ENCODE data around the gene LMBRD2. TPM values are rescaled to one million over a fixed set of nuclear protein-coding genes. Genes with fewer than 3 reads are reported as not detected.

The LMBRD2 gene
- total and polyA plus RNA-seq, 7 experiments from 2014 or later, result 4.1 to 17.1 (median 7.9) TPM

DNA sequence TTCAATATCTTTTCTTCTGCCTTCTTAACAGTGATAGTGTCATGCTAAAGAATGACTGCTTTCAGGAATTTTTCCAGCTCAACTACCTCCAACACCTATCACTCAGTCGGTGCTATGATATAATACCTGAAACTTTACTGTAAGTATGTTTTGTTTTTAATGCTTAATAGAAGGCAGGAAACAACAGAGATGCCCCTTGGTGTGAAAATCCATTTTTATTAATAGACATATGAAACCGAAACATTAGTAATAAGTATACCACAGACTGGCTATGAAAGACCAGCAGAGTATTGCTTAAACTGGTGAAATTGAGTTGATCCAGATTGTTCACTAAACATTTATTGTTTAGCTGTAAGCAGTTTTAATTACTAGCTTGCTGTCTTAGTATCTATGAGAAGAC is 25.5 kb upstream of the LMBRD2 start:
- CTCF ChIA-PET, result interaction anchor here (0.5 kb wide), 1 partner anchor 1247 kb away, joined by 3 read pairs; no protein-coding TSS in a partner anchor

DNA sequence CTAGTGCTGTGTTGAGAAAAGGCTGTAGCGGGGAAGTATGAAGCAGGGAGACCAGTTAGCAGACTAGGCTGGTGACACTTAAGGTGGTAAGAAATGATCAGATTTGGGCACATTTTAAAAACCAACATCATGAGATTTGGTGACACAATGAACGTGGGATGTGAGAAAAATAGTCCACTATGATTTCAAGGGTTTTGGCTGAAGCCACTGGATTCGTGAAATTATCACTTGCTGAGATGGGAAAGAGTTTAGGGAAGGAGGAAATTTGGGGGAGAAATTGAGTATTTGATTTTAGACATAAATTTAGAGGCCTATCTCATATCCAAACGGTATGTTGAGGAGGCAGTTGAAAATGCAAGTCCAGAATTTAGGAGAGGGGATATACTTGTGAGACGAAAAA is 23.4 kb upstream of the LMBRD2 start:
- Histone ChIP-seq H3K27me3 (ENCODE audit: control insufficient read depth in 2 of 2, insufficient read depth in 2 of 2, low read length in 2 of 2) (no peaks in the 10 kb centered on the region), H3K4me1 (ENCODE audit: control insufficient read depth in 2 of 2, insufficient read depth in 2 of 2, low read length in 2 of 2) (no peaks in the 10 kb centered on the region), H3K27ac (ENCODE audit: low read depth, low read length) (no peak overlapping the region), H3K9me3 (ENCODE audit: control insufficient read depth in 2 of 3, low read length in 3 of 3) (no peaks in the 10 kb centered on the region), H3K4me3 (ENCODE audit: low read length) (no peak overlapping the region), H3K36me3 (ENCODE audit: control insufficient read depth in 2 of 3, insufficient read depth in 3 of 3, low read length in 3 of 3) (peaks cover 20 to 76% (median 30%) of the 10 kb centered on the region in 3 experiments)
- no peaks in the 10 kb centered on the region for H3K9me3 Mint-ChIP-seq
- ChIA-PET POLR2A (interaction anchor here (0.6 kb wide), 1 partner anchor 82 kb away, joined by 4 read pairs; no protein-coding TSS in a partner anchor), CTCF (no interaction called here)
- H3K27me3 Mint-ChIP-seq, result no peaks in the 10 kb centered on the region
- peak overlapping the region in 3 of 9 donors; percentile 14 to 39 (median 23) for H3K27ac Mint-ChIP-seq
- peaks cover 15 to 73% (median 53%) of the 10 kb centered on the region in 5 donors for H3K36me3 Mint-ChIP-seq
- peaks cover 0 to 7% (median 0%) of the 10 kb centered on the region in 7 donors for H3K4me1 Mint-ChIP-seq
- intact Hi-C loops (cut with micrococcal nuclease), result no loop called here
- DNase-seq, result no peak
- no peak overlapping the region for H3K4me3 Mint-ChIP-seq
- no peak for ATAC-seq

More for the DNA sequence above, 25.5 kb upstream of the LMBRD2 start:
- Histone ChIP-seq H3K27ac (ENCODE audit: low read depth, low read length) (no peak overlapping the region), H3K27me3 (ENCODE audit: control insufficient read depth in 2 of 2, insufficient read depth in 2 of 2, low read length in 2 of 2) (no peaks in the 10 kb centered on the region), H3K36me3 (ENCODE audit: control insufficient read depth in 2 of 3, insufficient read depth in 3 of 3, low read length in 3 of 3) (peaks cover 11 to 71% (median 29%) of the 10 kb centered on the region in 3 experiments), H3K9me3 (ENCODE audit: control insufficient read depth in 2 of 3, low read length in 3 of 3) (no peaks in the 10 kb centered on the region), H3K4me1 (ENCODE audit: control insufficient read depth in 2 of 2, insufficient read depth in 2 of 2, low read length in 2 of 2) (no peaks in the 10 kb centered on the region), H3K4me3 (ENCODE audit: low read length) (no peak overlapping the region)
- Mint-ChIP-seq H3K4me1 (peaks cover 0 to 7% (median 0%) of the 10 kb centered on the region in 7 donors), H3K36me3 (peaks cover 13 to 73% (median 53%) of the 10 kb centered on the region in 5 donors), H3K27ac (peak overlapping the region in 1 of 9 donors; percentile 57), H3K9me3 (no peaks in the 10 kb centered on the region), H3K4me3 (no peak overlapping the region), H3K27me3 (no peaks in the 10 kb centered on the region)
- POLR2A ChIA-PET, result interaction anchor here (0.7 kb wide), 1 partner anchor 282 kb away, joined by 3 read pairs; no protein-coding TSS in a partner anchor
- no peak for ATAC-seq
- no peak for DNase-seq
- intact Hi-C loops (cut with micrococcal nuclease), result no loop called here

DNA sequence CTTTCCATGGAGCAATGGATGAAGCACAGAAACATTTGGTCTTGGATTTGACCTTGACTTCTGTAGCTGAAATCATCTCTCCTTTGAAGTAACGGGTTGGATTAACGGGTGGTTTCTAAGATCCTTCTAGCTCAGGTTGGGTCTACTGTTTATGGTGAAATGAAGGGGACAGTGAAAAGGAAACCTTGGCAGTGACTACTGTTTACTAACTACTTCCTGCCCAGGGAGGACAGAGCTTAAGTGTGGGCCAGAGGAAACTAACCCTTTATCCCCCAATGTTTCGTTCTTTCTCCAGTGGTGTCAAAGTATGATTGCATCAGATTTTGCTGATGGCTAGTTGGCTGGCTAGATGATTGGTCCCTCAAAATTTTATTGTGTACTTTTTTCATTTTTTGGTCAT is 22.4 kb upstream of the LMBRD2 start:
- Mint-ChIP-seq H3K36me3 (peaks cover 15 to 72% (median 47%) of the 10 kb centered on the region in 5 donors), H3K4me3 (no peak overlapping the region), H3K4me1 (peaks cover 0 to 12% (median 2%) of the 10 kb centered on the region in 7 donors), H3K27ac (no peak overlapping the region), H3K9me3 (no peaks in the 10 kb centered on the region), H3K27me3 (no peaks in the 10 kb centered on the region)
- H3K27me3 ChIP-seq (ENCODE audit: control insufficient read depth in 2 of 2, insufficient read depth in 2 of 2, low read length in 2 of 2), result no peaks in the 10 kb centered on the region
- no peak for ATAC-seq
- no peak for DNase-seq
- no peaks in the 10 kb centered on the region for H3K9me3 ChIP-seq (ENCODE audit: control insufficient read depth in 2 of 3, low read length in 3 of 3)
- no peaks in the 10 kb centered on the region for H3K4me1 ChIP-seq (ENCODE audit: control insufficient read depth in 2 of 2, insufficient read depth in 2 of 2, low read length in 2 of 2)
- H3K36me3 ChIP-seq (ENCODE audit: control insufficient read depth in 2 of 3, insufficient read depth in 3 of 3, low read length in 3 of 3), result peaks cover 20 to 69% (median 29%) of the 10 kb centered on the region in 3 experiments
- CTCF ChIA-PET, result no interaction called here
- POLR2A ChIA-PET, result no interaction called here
- intact Hi-C loops (cut with micrococcal nuclease), result no loop called here
- H3K4me3 ChIP-seq (ENCODE audit: low read length), result no peak overlapping the region
- no peak overlapping the region for H3K27ac ChIP-seq (ENCODE audit: low read depth, low read length)

DNA sequence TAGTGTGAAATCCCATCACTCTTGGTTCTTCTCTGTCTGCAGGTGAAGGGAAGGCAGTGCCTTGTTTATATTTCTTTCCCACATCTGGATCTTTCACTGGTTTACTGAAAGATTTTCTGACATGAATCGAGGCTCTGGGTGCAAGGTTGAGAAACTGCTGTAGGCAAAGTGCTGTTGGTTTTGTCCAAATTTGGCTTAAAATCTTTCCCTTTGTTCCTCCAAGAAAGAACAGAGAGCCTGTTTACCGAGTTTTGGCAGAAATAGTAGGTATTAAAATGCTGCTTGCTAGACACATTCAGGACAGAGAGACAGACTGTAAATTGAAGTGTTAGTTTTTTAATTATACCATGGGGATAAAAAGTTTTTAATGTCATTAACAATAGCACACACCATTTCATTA is 21.7 kb upstream of the LMBRD2 start:
- H3K27ac ChIP-seq (ENCODE audit: low read depth, low read length), result no peak overlapping the region
- ChIA-PET CTCF (no interaction called here), POLR2A (no interaction called here)
- H3K36me3 ChIP-seq (ENCODE audit: control insufficient read depth in 2 of 3, insufficient read depth in 3 of 3, low read length in 3 of 3), result peaks cover 19 to 67% (median 24%) of the 10 kb centered on the region in 3 experiments
- H3K4me1 ChIP-seq (ENCODE audit: control insufficient read depth in 2 of 2, insufficient read depth in 2 of 2, low read length in 2 of 2), result peaks cover 0 to 4% of the 10 kb centered on the region in 2 donors
- no peaks in the 10 kb centered on the region for H3K9me3 ChIP-seq (ENCODE audit: control insufficient read depth in 2 of 3, low read length in 3 of 3)
- Mint-ChIP-seq H3K4me1 (peaks cover 2 to 18% (median 6%) of the 10 kb centered on the region in 7 donors), H3K9me3 (no peaks in the 10 kb centered on the region), H3K4me3 (no peak overlapping the region), H3K27me3 (no peaks in the 10 kb centered on the region), H3K36me3 (peaks cover 12 to 74% (median 46%) of the 10 kb centered on the region in 5 donors), H3K27ac (no peak overlapping the region)
- no peaks in the 10 kb centered on the region for H3K27me3 ChIP-seq (ENCODE audit: control insufficient read depth in 2 of 2, insufficient read depth in 2 of 2, low read length in 2 of 2)
- ATAC-seq (no peak), DNase-seq (no peak)
- no peak overlapping the region for H3K4me3 ChIP-seq (ENCODE audit: low read length)
- intact Hi-C loops (cut with micrococcal nuclease), result no loop called here

- H3K27ac Mint-ChIP-seq, result no peak overlapping the region
- intact Hi-C loops (cut with micrococcal nuclease), result no loop called here
- Histone ChIP-seq H3K36me3 (ENCODE audit: control insufficient read depth in 2 of 3, insufficient read depth in 3 of 3, low read length in 3 of 3) (peaks cover 13 to 69% (median 24%) of the 10 kb centered on the region in 3 experiments), H3K9me3 (ENCODE audit: control insufficient read depth in 2 of 3, low read length in 3 of 3) (no peaks in the 10 kb centered on the region), H3K27ac (ENCODE audit: low read depth, low read length) (no peak overlapping the region), H3K4me1 (ENCODE audit: control insufficient read depth in 2 of 2, insufficient read depth in 2 of 2, low read length in 2 of 2) (peaks cover 0 to 9% of the 10 kb centered on the region in 2 donors), H3K27me3 (ENCODE audit: control insufficient read depth in 2 of 2, insufficient read depth in 2 of 2, low read length in 2 of 2) (no peaks in the 10 kb centered on the region), H3K4me3 (ENCODE audit: low read length) (no peak overlapping the region)
- no peaks in the 10 kb centered on the region for H3K9me3 Mint-ChIP-seq
- H3K36me3 Mint-ChIP-seq, result peaks cover 16 to 78% (median 53%) of the 10 kb centered on the region in 5 donors
- ChIA-PET POLR2A (no interaction called here), CTCF (no interaction called here)
- peaks cover 4 to 25% (median 14%) of the 10 kb centered on the region in 7 donors for H3K4me1 Mint-ChIP-seq
- ATAC-seq (no peak), DNase-seq (no peak)
- no peak overlapping the region for H3K4me3 Mint-ChIP-seq
- no peaks in the 10 kb centered on the region for H3K27me3 Mint-ChIP-seq
Observed at GRCh38 chr5:36172599-36172998, 20.9 kb upstream of the LMBRD2 start.

DNA sequence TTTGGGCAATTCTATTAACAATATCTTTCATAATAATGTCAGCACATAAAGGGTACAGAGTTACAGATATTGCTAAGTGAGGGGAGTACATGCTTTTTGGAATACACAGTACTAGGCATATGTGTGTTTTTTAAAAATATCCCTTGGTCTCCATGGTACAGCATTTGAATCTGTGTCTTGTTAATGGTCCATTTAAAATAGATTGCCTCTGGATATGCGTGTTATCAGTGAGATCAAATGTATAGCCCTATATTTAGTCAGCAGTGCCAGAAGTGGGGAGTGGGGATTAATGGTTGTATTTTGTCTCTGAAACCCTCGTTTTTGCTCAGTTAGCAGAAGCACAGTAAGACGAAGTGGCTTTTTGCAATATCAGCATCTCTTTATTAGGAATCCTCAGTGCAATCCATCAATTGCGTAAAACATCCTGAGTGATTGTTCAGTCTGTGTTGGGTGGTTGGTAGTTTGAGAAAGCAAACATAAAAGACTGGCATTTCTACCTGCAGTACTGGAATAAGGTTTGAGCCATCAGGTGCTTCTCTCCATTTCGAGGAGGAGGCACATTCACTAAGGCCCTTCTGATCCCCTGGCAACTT is 19.2 kb upstream of the LMBRD2 start:
- H3K4me1 Mint-ChIP-seq, result peaks cover 9 to 28% (median 14%) of the 10 kb centered on the region in 7 donors
- H3K9me3 ChIP-seq (ENCODE audit: control insufficient read depth in 2 of 3, low read length in 3 of 3), result no peaks in the 10 kb centered on the region
- ATAC-seq (no peak), DNase-seq (no peak)
- ChIA-PET CTCF (no interaction called here), POLR2A (no interaction called here)
- intact Hi-C loops (cut with micrococcal nuclease), result no loop called here
- no peaks in the 10 kb centered on the region for H3K9me3 Mint-ChIP-seq
- peaks cover 21 to 84% (median 51%) of the 10 kb centered on the region in 5 donors for H3K36me3 Mint-ChIP-seq
- H3K27me3 Mint-ChIP-seq, result no peaks in the 10 kb centered on the region
- H3K4me3 Mint-ChIP-seq, result no peak overlapping the region
- peaks cover 16 to 68% (median 18%) of the 10 kb centered on the region in 3 experiments for H3K36me3 ChIP-seq (ENCODE audit: control insufficient read depth in 2 of 3, insufficient read depth in 3 of 3, low read length in 3 of 3)
- no peak overlapping the region for H3K4me3 ChIP-seq (ENCODE audit: low read length)
- H3K27ac Mint-ChIP-seq, result peak overlapping the region in 1 of 9 donors; percentile 46
- no peaks in the 10 kb centered on the region for H3K27me3 ChIP-seq (ENCODE audit: control insufficient read depth in 2 of 2, insufficient read depth in 2 of 2, low read length in 2 of 2)
- H3K27ac ChIP-seq (ENCODE audit: low read depth, low read length), result no peak overlapping the region
- H3K4me1 ChIP-seq (ENCODE audit: control insufficient read depth in 2 of 2, insufficient read depth in 2 of 2, low read length in 2 of 2), result peaks cover 0 to 9% of the 10 kb centered on the region in 2 donors
